ENCODE results near the gene MARVELD1.
A peak's percentile ranks its signal among the peaks of the same experiment; 100 is the strongest.
"Not testable (repeated sequence)": the region's sequence is repeated elsewhere in the genome, so short reads cannot be mapped to it uniquely, and the experiment has no call there.

The MARVELD1 gene

GRCh38 chr10:97690133-97690532, 23.4 kb upstream of the MARVELD1 start:
- DNase-seq (ENCODE audit: low spot score): no peak

DNA sequence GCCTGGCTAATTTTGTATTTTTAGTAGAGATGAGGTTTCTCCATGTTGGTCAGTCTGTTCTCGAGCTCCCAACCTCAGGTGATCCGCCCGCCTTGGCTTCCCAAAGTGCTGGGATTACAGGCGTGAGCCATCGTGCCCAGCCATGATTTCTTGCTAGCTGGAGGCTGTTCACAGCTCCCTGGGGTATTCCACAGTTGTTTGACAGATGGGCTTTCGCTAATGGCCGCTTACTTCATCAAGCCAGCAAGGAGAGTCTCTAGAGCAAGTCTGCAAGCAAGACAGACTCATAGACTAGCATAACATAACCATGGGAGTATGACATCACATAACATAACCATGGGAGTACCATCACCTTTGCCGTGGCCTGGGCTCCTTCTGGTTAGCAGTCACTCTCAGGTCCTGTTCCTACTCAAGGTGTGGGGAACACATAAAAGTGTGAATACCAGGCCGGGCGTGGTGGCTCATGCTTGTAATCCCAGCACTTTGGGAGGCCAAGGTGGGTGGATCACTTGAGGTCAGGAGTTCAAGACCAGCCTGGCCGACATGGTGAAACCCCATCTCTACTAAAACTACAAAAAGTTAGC, 15.4 kb upstream of the MARVELD1 start:
- DNase-seq (ENCODE audit: low spot score): not testable (repeated sequence)

- DNase-seq (ENCODE audit: low spot score): peak; percentile 81
These were observed 12.0 kb upstream of the MARVELD1 start for GRCh38 chr10:97701438-97702069.

DNA sequence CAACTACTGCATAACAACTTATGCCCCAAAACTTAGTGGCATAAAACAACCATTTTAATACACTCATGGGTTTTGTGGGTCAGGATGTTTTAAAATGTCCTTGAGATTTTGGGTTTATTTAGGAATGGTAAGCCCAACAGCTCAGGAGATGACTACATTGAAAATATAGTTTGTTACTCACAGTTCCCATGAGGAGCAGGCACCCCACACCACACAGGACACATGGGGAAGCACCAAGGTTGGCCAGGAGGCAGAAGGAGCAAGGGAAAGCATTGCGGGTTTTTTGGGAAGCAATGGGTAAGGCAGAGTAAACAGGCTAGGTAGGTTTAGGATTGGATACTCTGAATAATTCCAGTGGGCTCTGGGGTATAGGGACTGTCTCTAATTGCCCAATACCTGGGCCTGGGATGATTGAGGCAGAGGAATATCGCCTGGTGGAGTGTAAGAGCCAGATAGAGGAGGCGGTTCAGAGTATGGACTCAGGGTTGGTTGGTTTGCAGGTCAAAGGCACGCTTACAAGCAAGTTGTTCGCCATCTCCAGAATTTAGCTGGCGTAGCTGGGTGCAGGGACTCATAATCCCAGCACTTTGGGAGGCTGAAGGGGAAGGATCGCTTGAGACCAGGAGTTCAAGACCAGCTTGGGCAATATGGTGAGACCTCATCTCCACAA, 10.0 kb upstream of the MARVELD1 start:
- DNase-seq (ENCODE audit: low spot score): no peak

GRCh38 chr10:97704341-97704740, 9.2 kb upstream of the MARVELD1 start:
- DNase-seq (ENCODE audit: low spot score): no peak

- no peak for DNase-seq (ENCODE audit: low spot score)
These were observed 8.4 kb upstream of the MARVELD1 start for GRCh38 chr10:97705006-97705670.

DNA sequence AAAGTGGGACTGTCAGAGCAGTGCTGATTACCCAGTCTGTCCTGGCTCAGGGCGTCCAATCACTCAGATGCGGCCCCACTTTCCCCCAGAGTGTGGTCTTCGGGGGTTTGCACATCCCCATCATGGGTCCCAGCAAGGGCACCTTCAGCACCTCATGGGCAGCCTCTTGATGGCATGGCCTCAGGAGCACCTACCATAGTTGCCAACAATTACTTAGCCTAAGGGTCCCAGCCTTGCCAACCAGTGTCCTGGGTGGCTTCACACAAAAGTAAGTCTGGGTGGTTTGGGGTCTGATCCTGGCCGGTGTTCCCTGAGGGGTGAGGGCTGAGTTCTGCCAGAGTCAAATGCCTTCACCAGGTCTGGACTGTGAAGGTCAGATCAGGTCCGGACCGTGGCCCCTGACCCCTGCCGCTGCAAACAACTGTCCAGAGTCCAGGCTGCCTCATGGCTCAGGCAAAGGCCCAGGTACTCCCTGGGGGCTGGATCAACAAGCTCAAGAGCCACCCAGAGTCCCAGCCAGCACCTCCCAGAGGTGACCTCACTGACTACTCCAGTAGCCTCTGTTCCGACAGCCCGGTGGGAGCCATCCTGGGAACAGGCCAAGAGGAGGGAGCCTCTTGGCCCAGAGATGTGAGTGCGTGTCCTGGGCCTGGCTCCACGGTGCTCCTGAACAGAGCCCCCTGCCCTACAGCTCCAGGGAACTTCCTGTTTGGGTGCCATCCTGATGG, 6.2 kb upstream of the MARVELD1 start:
- DNase-seq (ENCODE audit: low spot score): no peak

GRCh38 chr10:97708167-97708566, 5.4 kb upstream of the MARVELD1 start:
- no peak for DNase-seq (ENCODE audit: low spot score)

DNA sequence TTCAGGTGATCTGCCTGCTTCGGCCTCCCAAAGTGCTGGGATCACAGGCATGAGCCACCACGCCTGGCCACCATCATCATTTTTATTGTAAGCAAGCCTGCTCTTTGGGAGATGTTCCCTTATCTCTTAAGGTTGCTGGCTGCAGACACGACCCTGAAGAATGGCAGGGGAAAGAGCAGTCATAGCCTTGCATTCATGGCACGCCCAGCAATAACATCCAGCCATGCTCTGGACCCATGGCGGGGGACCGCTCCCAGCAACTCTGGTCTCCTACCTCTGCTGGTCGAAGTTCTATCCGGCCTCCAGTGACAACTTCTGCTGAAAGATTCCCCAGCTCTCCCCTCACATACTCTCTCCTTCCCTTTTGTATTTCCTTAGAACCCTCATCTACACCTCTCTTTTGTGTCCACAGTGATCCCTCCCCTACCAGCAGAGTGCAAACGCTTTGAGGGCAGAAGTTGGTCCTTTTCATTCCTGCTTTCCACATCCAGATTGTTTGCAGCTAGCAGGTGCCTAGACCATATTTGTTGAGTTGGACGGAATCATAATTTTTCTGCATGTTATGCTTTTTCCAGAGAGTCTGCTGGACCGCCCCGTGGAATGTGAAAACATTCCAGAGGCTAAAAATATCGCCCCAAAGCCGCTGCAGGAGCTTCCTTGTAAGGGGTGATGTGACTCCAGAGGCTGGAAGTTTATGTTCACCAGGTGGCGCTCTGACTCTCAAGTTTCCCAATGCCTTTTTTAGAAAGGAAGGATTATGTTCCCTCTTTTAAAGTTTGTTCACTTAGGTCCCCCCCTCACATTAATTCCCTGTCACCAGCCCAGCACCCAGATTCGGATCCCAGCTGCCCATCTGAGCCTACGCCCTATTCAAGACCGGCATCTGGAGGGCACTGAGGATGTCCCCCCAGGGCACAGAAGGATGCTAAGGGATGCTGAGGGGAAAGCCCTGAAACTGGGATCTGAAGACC, 4.3 kb upstream of the MARVELD1 start:
- no peak for DNase-seq (ENCODE audit: low spot score)

DNA sequence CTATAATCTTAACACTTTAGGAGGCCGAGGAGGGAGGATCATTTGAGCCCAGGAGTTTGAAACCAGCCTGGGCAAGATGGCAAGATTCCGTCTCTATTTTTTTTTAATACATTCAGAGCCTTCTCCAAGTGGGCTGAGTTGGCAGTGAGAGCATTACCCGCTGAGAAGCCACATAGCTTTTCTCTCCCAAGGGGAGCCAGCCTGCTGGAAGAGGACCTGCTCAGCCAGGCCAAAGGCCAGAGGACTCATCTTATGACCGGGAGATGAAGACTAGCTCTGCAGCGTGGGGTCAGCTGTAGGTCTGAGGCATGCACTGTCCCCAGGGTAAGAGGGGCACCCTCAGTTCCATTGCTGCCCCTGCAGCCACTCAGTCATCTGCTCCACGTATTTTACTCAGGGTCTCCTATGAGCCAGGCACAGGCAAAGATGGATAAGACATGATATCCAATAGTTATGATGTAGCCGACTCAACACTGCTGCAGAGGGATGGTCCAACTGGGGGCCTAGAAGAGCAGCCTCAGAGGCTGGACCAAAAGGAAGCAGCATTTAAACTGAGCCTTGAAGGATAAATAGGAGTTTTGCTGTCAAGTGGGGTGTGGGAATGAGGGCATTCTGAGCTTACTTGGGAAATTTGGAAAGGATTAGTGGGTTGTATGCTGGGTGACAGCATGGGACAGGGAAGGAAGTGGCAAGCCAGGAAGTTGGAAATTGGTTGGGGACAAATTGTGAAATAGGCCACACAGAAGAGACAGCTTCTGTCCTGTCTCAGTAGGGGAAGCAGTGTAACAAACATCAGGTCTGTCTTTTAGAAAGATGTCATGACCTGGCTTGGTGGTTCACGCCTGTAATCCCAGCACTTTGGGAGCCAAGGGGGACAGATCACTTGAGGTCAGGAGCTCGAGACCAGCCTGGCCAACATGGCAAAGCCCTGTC, 1.6 kb upstream of the MARVELD1 start:
- DNase-seq (ENCODE audit: low spot score): no peak

- no peak for DNase-seq (ENCODE audit: low spot score)
These were observed 383 bp downstream of the MARVELD1 start for GRCh38 chr10:97713826-97714400.

DNA sequence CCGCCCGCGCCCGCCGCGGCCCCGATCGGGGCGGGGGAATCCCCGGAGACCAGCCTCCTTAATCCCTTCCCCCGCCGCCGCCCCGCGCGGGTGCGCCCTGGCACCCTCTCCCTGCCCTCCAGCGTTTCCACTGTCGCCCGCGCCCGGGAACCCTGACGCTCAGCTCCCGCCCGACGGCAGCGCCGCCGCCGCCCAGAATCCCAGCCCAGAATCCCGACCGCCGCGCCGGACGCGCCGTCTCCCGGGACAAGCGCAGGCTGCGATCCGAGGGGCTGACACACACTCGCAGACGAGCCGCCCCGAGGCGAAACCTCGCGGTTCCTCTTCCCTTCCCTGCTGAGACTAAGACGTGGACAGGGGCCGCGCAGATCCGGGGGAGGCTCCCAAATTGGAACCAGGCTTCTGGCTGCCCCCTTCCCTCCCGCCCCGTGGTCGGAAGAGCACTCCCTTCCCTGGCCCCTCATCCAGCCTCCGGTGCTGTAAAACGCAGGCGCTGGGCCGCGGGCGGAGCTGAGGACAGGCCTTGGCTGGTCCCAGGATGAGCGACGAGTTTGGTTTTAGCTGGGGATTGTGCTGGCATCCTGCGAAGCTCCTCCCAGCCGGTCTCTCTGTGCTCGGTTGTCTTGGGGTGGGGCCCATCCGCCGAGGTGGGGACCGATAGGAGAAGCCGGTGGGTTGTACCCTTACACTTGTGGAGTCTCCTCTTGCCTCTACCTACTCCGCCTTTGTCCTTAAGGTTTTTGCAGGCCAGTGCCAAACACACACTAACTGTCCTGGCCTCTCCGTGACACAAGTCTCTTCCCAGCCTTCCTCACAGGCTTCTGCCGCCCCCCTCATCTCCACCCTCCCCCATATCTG, 1.1 kb downstream of the MARVELD1 start:
- DNase-seq (ENCODE audit: low spot score): no peak

DNA sequence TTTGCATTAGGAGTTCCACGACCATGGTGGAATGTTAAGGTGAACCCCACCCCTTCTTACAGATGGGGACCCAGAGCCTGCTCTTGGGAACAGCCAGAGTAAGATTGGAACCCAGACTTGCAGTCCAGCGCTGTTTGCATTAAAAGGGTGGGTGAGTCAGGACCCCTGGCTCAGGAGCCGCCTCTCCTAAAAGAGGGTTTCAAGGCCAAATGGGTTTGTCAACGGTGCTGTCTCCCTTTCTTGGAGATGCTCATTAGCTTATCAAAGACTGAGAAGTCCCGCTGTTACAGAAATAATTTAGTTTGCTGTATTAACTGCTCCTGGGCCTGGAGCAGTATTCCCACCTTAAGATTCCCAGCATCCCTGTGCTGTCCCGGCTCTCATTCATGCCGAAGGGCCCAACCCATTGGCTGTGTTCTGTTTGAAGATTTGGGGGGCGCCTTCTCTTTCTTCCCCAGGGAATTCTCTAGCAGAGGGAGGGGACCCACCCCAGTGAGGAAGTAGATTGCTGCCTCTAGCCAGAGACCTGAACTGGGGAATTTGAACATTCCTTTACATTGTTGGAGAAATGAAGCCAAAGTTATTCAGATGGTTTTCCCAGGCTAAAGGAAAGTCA, 1.8 kb downstream of the MARVELD1 start:
- no peak for DNase-seq (ENCODE audit: low spot score)

DNA sequence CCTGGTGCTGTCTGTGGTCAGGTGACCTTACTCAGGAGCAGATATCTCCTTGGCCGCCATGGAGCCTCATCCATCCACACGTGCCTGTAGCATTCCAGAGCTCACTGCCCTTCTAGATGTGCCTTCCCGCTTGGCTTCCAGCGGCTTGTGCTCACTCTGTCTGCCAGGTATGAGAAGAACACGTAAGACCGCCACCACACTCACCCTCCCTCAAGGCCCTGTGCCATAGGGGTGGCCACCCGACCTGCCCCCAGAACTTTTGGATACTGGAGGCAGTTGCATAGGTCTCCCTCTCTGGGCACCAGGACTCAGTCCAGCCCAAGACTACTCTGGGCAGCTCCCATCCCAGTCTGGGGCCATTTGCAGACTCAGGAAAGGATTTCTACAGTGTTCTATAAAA, 4.1 kb downstream of the MARVELD1 start:
- DNase-seq (ENCODE audit: low spot score): no peak

DNA sequence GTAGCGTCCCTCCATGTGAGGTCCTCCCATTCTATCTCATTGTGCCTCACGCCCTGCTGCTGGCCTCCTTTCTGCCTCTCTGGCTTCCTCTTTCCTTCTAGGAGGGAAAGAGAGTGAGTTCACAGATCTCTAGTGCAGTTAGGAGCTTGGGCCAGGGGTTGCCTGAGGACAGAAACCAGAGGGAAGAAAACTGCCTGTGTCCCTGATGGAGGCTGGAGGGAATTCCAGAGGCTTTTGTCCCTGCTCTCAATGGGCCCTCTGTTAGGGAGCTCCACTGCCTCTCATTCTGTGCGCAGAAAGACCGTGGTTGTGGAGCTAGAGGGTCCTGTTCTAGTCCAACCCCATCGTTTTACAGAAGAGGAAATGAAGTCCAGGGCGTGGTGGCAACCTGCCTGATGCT, 4.6 kb downstream of the MARVELD1 start:
- peak; percentile 71 for DNase-seq (ENCODE audit: low spot score)

DNA sequence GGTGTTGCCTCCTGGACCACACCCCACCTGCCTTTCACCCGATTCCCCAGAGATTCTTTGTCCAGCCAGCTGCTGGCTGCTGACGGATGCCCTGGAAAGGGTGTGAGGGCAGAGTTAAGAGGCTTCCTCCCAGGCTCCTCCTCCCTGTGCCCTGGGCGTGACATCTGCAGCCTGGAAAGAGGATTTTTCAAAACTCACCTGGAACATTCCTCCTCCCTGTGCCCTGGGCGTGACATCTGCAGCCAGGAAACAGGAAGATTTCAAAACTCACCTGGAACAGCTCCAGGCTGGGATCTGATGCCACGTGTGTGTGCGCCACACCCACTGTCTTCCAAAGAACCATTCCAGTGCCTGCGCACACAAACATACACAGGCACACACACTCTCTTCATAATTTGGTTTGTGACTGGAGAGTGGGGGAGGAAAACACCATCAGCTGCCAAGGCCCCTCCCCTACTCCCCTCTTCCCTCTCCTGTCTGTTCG, 5.2 kb downstream of the MARVELD1 start:
- no peak for DNase-seq (ENCODE audit: low spot score)

DNA sequence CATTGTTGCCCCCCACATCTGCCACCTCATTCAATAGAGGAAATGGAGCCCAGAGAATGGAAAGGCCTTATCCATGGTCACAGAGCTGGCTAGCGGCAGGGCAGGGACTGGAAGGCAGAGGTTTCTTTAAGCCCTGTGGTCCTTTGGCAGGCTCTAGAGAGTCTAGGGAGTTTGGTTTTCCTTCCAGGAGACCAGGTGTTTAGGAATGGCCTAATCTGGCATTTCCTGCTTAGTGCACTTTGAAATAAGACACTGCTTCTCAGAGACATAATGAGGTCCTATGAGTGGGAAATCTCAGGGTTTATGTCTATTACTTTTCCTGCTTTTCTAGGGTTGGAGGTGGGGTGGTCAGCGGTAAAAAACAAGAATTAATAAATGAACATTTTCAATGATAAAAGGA, 6.1 kb downstream of the MARVELD1 start:
- DNase-seq (ENCODE audit: low spot score): no peak
